K562 (cell line): Measurements from ENCODE around the gene SH3TC2. TPM values are rescaled to one million over a fixed set of nuclear protein-coding genes. Genes with fewer than 3 reads are reported as not detected.

Source experiments
- ATAC-seq: fragments of 200-7000 bp; cut with Tn5 transposase; 3 replicates; pipeline ENCODE4 v1.9.1; 2020; ENCODE audit warnings: moderate library complexity
- BruUV-seq: library from RNA; stranded (reverse); fragments of 400-500 nt; replicated peaks from 2 replicates; lab custom pipeline; 2021; lab: Mats Ljungman, UMichigan
- CTCF ChIA-PET: fragments of 300-600 bp; formaldehyde crosslinking; extraction: SDS; loops from one replicate; lab custom pipeline; 2021; ENCODE audit warnings: low intra/inter-chr PET ratio; lab: Yijun Ruan, JAX
- POLR2A ChIA-PET: fragments of 300-600, 350-650 bp; sonication (Branson Sonifier 250); formaldehyde crosslinking; extraction: SDS; loops from one replicate; lab custom pipeline; 2021; ENCODE audit warnings: antibody characterized with exemption, inconsistent platforms; lab: Yijun Ruan, JAX
- DNase-seq, 4 experiments: peaks; one replicate each; pipeline versions ENCODE4 v3.0.0 to v3.0.0-alpha.2; 2011 to 2018; ENCODE audit warnings: low spot score in 3 of 4, mixed read lengths in 3 of 4; ENCODE audit errors: extremely low read depth in 1 of 4
- FAIRE-seq: peaks from 2 replicates; lab custom pipeline; 2011; peaks lifted over from hg19 to GRCh38; lab: Jason Lieb, UNC
- H2AFZ ChIP-seq: 2 replicates; pipeline ENCODE4 v1.6.0; 2011; ENCODE audit warnings: low read depth, low read length, control low read depth, inconsistent platforms
- H3K27ac ChIP-seq: fragments of 200-600 bp; 3 replicates; pipeline ENCODE4 v1.8.0; 2011; ENCODE audit warnings: low read depth, mild to moderate bottlenecking, control low read depth, inconsistent platforms, low read length, moderate library complexity, mixed read lengths; ENCODE audit errors: extremely low read depth
- H3K27me3 ChIP-seq, 2 experiments: fragments of 300-600 bp in 1 of 2; 2 replicates in 1 of 2; 3 replicates in 1 of 2; pipeline versions ENCODE4 v1.6.0 to v1.8.0; 2011; ENCODE audit warnings: inconsistent platforms in 2 of 2, low read length in 2 of 2, mild to moderate bottlenecking in 1 of 2, mixed read lengths in 1 of 2, moderate library complexity in 1 of 2; ENCODE audit not compliant: control insufficient read depth in 2 of 2, insufficient read depth in 2 of 2
- H3K36me3 ChIP-seq: fragments of 300-600 bp; 3 replicates; pipeline ENCODE4 v1.8.0; 2011; ENCODE audit warnings: mild to moderate bottlenecking, low read length, inconsistent platforms; ENCODE audit not compliant: control insufficient read depth, insufficient read depth
- H3K4me1 ChIP-seq, 2 experiments: fragments of 200-600 bp in 1 of 2; replicated peaks in 1 of 2; 2 replicates in 1 of 2; 3 replicates in 1 of 2; pipeline versions ENCODE4 v1.5.1 to v1.8.0; 2011; ENCODE audit warnings: inconsistent platforms in 2 of 2, low read length in 2 of 2, mild to moderate bottlenecking in 1 of 2, mixed read lengths in 1 of 2, moderate library complexity in 1 of 2; ENCODE audit not compliant: control insufficient read depth in 2 of 2, insufficient read depth in 2 of 2
- H3K4me2 ChIP-seq: 2 replicates; pipeline ENCODE4 v1.6.1; 2011; ENCODE audit warnings: low read length, control low read depth, inconsistent platforms, mixed read lengths; ENCODE audit not compliant: insufficient read depth
- H3K4me3 ChIP-seq: fragments of 200-600 bp; sonication (generic), shearing (Covaris generic); 2 replicates; pipeline ENCODE4 v1.5.1; 2016; ENCODE audit warnings: control low read depth, inconsistent platforms
- H3K79me2 ChIP-seq: fragments of 200-600 bp; 3 replicates; pipeline ENCODE4 v1.8.0; 2011; ENCODE audit warnings: low read length, inconsistent platforms; ENCODE audit not compliant: control insufficient read depth, insufficient read depth
- H3K9ac ChIP-seq, 2 experiments: 2 replicates each; pipeline versions ENCODE4 v1.6.0 to v1.6.1; 2011; ENCODE audit warnings: low read depth in 2 of 2, low read length in 2 of 2, control low read depth in 1 of 2, inconsistent platforms in 1 of 2, mild to moderate bottlenecking in 1 of 2, mixed read lengths in 1 of 2; ENCODE audit not compliant: insufficient read depth in 1 of 2
- H3K9me1 ChIP-seq: one replicate; pipeline ENCODE4 v1.6.0; 2011; ENCODE audit warnings: inconsistent platforms, mild to moderate bottlenecking, low read length, moderate library complexity; ENCODE audit not compliant: control insufficient read depth, insufficient read depth
- H3K9me3 ChIP-seq: replicated peaks from 2 replicates; pipeline ENCODE4 v1.5.1; 2011; ENCODE audit warnings: low read depth, low read length, inconsistent platforms; ENCODE audit not compliant: control insufficient read depth, insufficient read depth
- H4K20me1 ChIP-seq: replicated peaks from 2 replicates; pipeline ENCODE4 v1.6.1; 2011; ENCODE audit warnings: low read length, inconsistent platforms, mixed read lengths; ENCODE audit not compliant: control insufficient read depth, insufficient read depth
- DPF2 ChIP-seq: fragments of 450-650 bp; IDR thresholded peaks from 2 replicates; pipeline ENCODE4 v1.6.1; 2016
- FOXK2 ChIP-seq, 2 experiments: fragments of 450-650 bp; IDR thresholded peaks in 1 of 2; conservative IDR thresholded peaks in 1 of 2; 2 replicates each; pipeline ENCODE4 v1.6.1; 2016; ENCODE audit warnings: low read depth in 2 of 2, mild to moderate bottlenecking in 1 of 2
- GABPB2 ChIP-seq: fragments of 250-450 bp; sonication (Bioruptor Pico); conservative IDR thresholded peaks from 2 replicates; pipeline ENCODE4 v1.5.1; 2021; ENCODE audit warnings: mild to moderate bottlenecking
- KHSRP ChIP-seq: fragments of 450-650 bp; IDR thresholded peaks from 2 replicates; pipeline ENCODE4 v1.6.1; 2017
- MEF2A ChIP-seq: IDR thresholded peaks from 2 replicates; pipeline ENCODE4 v1.6.1; 2011; ENCODE audit warnings: low read depth, mild to moderate bottlenecking, low read length, moderate library complexity; ENCODE audit not compliant: control insufficient read depth
- MTA1 ChIP-seq: fragments of 450-650 bp; IDR thresholded peaks from 2 replicates; pipeline ENCODE4 v1.6.1; 2017; ENCODE audit warnings: borderline replicate concordance
- PHF21A ChIP-seq: fragments of 450-650 bp; IDR thresholded peaks from 2 replicates; pipeline ENCODE4 v1.6.1; 2017; ENCODE audit warnings: low read depth, borderline replicate concordance
- PPARD ChIP-seq: fragments of 250-450 bp; sonication (Bioruptor Pico); IDR thresholded peaks from 2 replicates; pipeline ENCODE4 v1.8.0; 2022; ENCODE audit warnings: inconsistent platforms, mild to moderate bottlenecking, moderate library complexity
- SIN3A ChIP-seq, 2 experiments: fragments of 150-350 bp in 1 of 2; IDR thresholded peaks; 2 replicates each; pipeline ENCODE4 v1.6.1; 2011 to 2016; ENCODE audit warnings: borderline replicate concordance in 2 of 2, low read depth in 2 of 2, low read length in 2 of 2, mild to moderate bottlenecking in 2 of 2, moderate library complexity in 2 of 2; ENCODE audit not compliant: control insufficient read depth in 1 of 2
- SMAD4 ChIP-seq: fragments of 250-450 bp; sonication (Bioruptor Pico); conservative IDR thresholded peaks from 2 replicates; pipeline ENCODE4 v1.8.0; 2021; ENCODE audit warnings: inconsistent platforms, mild to moderate bottlenecking, moderate library complexity
- SRSF3 ChIP-seq: fragments of 200-400 bp; formaldehyde crosslinking; IDR thresholded peaks from 2 replicates; pipeline ENCODE4 v1.6.1; 2016; ENCODE audit warnings: mild to moderate bottlenecking, low read length, moderate library complexity; ENCODE audit not compliant: insufficient read depth
- SRSF9 ChIP-seq: fragments of 200-400 bp; formaldehyde crosslinking; IDR thresholded peaks from 2 replicates; pipeline ENCODE4 v1.6.1; 2017; ENCODE audit warnings: low read depth, low read length, borderline replicate concordance
- STAT5B ChIP-seq: fragments of 250-450 bp; sonication (Bioruptor Pico); IDR thresholded peaks from 2 replicates; pipeline ENCODE4 v1.8.0; 2021; ENCODE audit warnings: mild to moderate bottlenecking, inconsistent platforms
- ZFP30 ChIP-seq: fragments of 250-450 bp; sonication (Bioruptor Pico); IDR thresholded peaks from 2 replicates; pipeline ENCODE4 v1.8.0; 2022; ENCODE audit warnings: moderate library complexity, mild to moderate bottlenecking, inconsistent platforms, borderline replicate concordance
- ZNF24 ChIP-seq: fragments of 450-650 bp; IDR thresholded peaks from 2 replicates; pipeline ENCODE4 v1.6.1; 2016
- ZNF507 ChIP-seq: conservative IDR thresholded peaks from 2 replicates; pipeline ENCODE4 v1.6.1; 2017; ENCODE audit warnings: missing genetic modification characterization, missing compliant biosample characterization
- ZNF79 ChIP-seq: fragments of 250-450 bp; sonication (Bioruptor Pico); IDR thresholded peaks from 2 replicates; pipeline ENCODE4 v1.4.0; 2020; ENCODE audit warnings: low read depth, mild to moderate bottlenecking, moderate library complexity
- ZSCAN29 ChIP-seq: fragments of 450-650 bp; IDR thresholded peaks from 2 replicates; pipeline ENCODE4 v1.6.1; 2017
- WGBS: fragments of 100-300 bp; shearing (Covaris generic); methylation state at CpG from one replicate; pipeline ENCODE4 v1.1.6; 2016; ENCODE audit warnings: low coverage, mixed read lengths; ENCODE audit not compliant: insufficient coverage; ENCODE audit errors: missing lambda C conversion rate; 5-methylcytosine and 5-hydroxymethylcytosine counted together
- in situ Hi-C: fragments of 300-500 bp; cut with MboI; formaldehyde crosslinking; loops from 4 replicates; pipeline ENCODE4 v1.15.0; 2018; ENCODE audit warnings: inconsistent platforms, mixed read lengths
- intact Hi-C: fragments of 100-400 bp; cut with micrococcal nuclease; formaldehyde crosslinking; loops from 2 replicates; pipeline ENCODE4 v1.14.2; 2022
- polyA plus RNA-seq, 8 experiments: library from polyadenylated mRNA; depleted of rRNA in 4 of 8; stranded (reverse) in 5 of 8; unstranded in 3 of 8; fragments of >200 nt; fragmentation: Nextera tagmentation in 2 of 8; fragmentation: Illumina TruSeq in 1 of 8; extraction: Ambion mirVana in 2 of 8; extraction: Trizol in 1 of 8; gene quantifications; 2 replicates each; pipeline versions ENCODE4 v1.2.1 to v1.2.3, GENCODE V29; 2011 to 2014; ENCODE audit warnings: inconsistent platforms in 1 of 8, missing spikeins in 1 of 8
- total RNA-seq, 7 experiments: library from RNA; depleted of rRNA in 6 of 7; stranded (reverse); fragments of >200 nt in 6 of 7; fragmentation: Illumina TruSeq in 2 of 7; extraction: Trizol in 2 of 7; gene quantifications; 2 replicates each; pipeline versions ENCODE4 v1.2.1 to v1.2.3, GENCODE V29; 2011 to 2021; ENCODE audit warnings: low replicate concordance in 1 of 7
- TF ChIP-seq, protein P1 (sequence below): sonication (generic); formaldehyde crosslinking; IDR thresholded peaks from 2 replicates; pipeline ENCODE4 v1.8.1; 2022; ENCODE audit warnings: missing genetic modification reagents
- TF ChIP-seq, protein P2 (sequence below): sonication (generic); formaldehyde crosslinking; IDR thresholded peaks from 2 replicates; pipeline ENCODE4 v1.8.0; 2022; ENCODE audit warnings: missing genetic modification reagents, mild to moderate bottlenecking, borderline replicate concordance

SH3TC2 gene
- total and polyA plus RNA-seq, 9 of the 15 experiments (the other 6 are each of a cell fraction or from before 2014, with no cell fraction given), result 0.03 to 0.80 (median 0.55) TPM; not detected in 1

DNA sequence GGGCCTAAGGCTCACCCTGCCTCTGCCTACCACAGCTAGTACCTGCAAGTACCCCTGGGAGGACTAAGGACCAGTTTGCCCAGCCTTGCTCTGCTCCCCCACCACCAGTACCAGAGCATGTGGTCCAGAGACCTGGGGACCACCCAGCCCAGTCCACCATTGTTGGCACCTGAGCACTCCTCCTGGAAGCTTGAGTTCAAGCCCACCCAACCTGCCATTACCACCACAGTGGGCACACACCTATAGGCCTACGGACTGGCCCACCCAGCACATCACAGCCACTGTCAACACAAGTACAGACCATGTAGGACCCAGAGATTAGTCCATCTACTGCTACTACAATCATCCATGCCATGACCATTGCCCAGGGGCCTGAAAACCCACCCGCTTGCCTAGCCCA, 30.8 kb upstream of the SH3TC2 start (continued):
- TF ChIP-seq, protein P1, sequence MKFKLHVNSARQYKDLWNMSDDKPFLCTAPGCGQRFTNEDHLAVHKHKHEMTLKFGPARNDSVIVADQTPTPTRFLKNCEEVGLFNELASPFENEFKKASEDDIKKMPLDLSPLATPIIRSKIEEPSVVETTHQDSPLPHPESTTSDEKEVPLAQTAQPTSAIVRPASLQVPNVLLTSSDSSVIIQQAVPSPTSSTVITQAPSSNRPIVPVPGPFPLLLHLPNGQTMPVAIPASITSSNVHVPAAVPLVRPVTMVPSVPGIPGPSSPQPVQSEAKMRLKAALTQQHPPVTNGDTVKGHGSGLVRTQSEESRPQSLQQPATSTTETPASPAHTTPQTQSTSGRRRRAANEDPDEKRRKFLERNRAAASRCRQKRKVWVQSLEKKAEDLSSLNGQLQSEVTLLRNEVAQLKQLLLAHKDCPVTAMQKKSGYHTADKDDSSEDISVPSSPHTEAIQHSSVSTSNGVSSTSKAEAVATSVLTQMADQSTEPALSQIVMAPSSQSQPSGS (CRISPR knock-in tag), result no peak
- TF ChIP-seq SIN3A (IDR thresholded peaks at IDR 0.05; ENCODE audit: borderline replicate concordance in 2 of 2, control insufficient read depth in 1 of 2, low read depth in 2 of 2, low read length in 2 of 2) (no peak), PPARD (CRISPR knock-in tag) (no peak), FOXK2 (conservative IDR thresholded peaks at IDR 0.05 in 1 of 2, IDR thresholded peaks at IDR 0.05 in 1 of 2; ENCODE audit: low read depth in 2 of 2) (no peak)

DNA sequence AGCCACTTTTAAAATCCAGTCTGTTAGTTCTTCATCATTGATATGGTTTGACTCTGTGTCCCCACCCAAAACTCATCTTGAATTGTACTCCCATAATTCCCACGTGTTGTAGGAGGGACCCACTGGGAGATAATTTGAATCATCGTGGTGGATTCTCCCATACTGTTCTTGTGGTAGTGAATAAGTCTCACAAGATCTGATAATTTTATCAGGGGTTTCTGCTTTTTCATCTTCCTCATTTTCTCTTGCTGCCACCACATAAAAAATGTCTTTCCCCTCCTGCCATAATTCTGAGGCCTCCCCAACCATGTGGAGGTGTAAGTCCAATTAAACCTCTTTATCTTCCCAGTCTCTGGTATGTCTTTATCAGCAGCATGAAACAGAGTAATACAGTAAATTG, 26.9 kb upstream of the SH3TC2 start:
- FAIRE-seq (no peak), DNase-seq (no peak), ATAC-seq (no peak)
- BruUV-seq, result no TSS peak
- Histone ChIP-seq H3K27ac (no peak overlapping the region), H3K79me2 (no peaks in the 10 kb centered on the region), H3K9me3 (no peaks in the 10 kb centered on the region), H3K9ac (no peak overlapping the region), H2AFZ (no peak overlapping the region), H4K20me1 (no peaks in the 10 kb centered on the region), H3K4me2 (no peak overlapping the region), H3K27me3 (no peaks in the 10 kb centered on the region), H3K4me3 (no peak overlapping the region), H3K36me3 (no peaks in the 10 kb centered on the region), H3K4me1 (no peaks in the 10 kb centered on the region), H3K9me1 (no peaks in the 10 kb centered on the region)
- WGBS, result 0% methylated on average over 2 of the region's 2 CpGs
- intact Hi-C loops (no loop called here), in situ Hi-C loops (no loop called here)
- no peak for TF ChIP-seq ZNF79 (CRISPR knock-in tag)
- no peak for TF ChIP-seq ZNF507 (tag)
- no peak for TF ChIP-seq STAT5B
- TF ChIP-seq ZSCAN29, result no peak
- TF ChIP-seq MEF2A, result no peak
- TF ChIP-seq, protein P2, sequence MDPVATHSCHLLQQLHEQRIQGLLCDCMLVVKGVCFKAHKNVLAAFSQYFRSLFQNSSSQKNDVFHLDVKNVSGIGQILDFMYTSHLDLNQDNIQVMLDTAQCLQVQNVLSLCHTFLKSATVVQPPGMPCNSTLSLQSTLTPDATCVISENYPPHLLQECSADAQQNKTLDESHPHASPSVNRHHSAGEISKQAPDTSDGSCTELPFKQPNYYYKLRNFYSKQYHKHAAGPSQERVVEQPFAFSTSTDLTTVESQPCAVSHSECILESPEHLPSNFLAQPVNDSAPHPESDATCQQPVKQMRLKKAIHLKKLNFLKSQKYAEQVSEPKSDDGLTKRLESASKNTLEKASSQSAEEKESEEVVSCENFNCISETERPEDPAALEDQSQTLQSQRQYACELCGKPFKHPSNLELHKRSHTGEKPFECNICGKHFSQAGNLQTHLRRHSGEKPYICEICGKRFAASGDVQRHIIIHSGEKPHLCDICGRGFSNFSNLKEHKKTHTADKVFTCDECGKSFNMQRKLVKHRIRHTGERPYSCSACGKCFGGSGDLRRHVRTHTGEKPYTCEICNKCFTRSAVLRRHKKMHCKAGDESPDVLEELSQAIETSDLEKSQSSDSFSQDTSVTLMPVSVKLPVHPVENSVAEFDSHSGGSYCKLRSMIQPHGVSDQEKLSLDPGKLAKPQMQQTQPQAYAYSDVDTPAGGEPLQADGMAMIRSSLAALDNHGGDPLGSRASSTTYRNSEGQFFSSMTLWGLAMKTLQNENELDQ, result no peak
- no peak for TF ChIP-seq DPF2
- no peak for TF ChIP-seq ZFP30 (CRISPR knock-in tag)
- no peak for TF ChIP-seq MTA1
- TF ChIP-seq SRSF3, result no peak
- TF ChIP-seq PHF21A, result no peak
- TF ChIP-seq GABPB2 (CRISPR knock-in tag), result no peak
- no peak for TF ChIP-seq SMAD4
- no peak for TF ChIP-seq KHSRP
- TF ChIP-seq SRSF9, result no peak
- TF ChIP-seq ZNF24, result no peak
- CTCF ChIA-PET, result no interaction called here
- POLR2A ChIA-PET, result no interaction called here
